Left kidney (tissue), 2 donors: ENCODE measurements around the gene CLCN6. TPM values are rescaled to one million over a fixed set of nuclear protein-coding genes. Genes with fewer than 3 reads are reported as not detected.

Experiments
- DNase-seq: peaks from one replicate; pipeline ENCODE4 v3.0.0-alpha.2; 2013
- polyA plus RNA-seq: library from polyadenylated mRNA; unstranded; fragments of 120-200 nt; gene quantifications from one replicate; pipeline ENCODE4 v1.2.1, GENCODE V29; 2013; ENCODE audit not compliant: insufficient read length

CLCN6 gene
- polyA plus RNA-seq, 1 donor: 26.6 TPM

DNA sequence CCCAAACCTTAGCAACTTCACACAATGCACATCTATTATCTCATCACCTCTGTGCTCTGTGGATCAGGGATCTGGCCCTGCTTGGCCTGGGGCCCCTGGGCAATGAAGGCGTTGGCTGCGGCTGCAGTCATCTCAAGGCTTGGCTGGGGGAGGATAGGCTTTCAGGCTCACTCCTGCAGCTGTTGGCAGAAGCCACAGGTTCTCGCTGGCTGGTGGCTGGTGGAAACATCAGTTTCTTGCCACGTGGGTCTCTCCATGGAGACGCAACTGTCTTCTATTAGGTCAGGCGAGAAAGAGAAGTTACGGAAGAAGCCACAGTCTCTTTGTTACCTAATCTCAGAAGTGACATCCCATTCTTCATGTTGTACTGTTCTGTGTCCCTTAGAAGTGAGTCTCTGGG lies 45.2 kb downstream of the CLCN6 start:
- DNase-seq: no peak

DNA sequence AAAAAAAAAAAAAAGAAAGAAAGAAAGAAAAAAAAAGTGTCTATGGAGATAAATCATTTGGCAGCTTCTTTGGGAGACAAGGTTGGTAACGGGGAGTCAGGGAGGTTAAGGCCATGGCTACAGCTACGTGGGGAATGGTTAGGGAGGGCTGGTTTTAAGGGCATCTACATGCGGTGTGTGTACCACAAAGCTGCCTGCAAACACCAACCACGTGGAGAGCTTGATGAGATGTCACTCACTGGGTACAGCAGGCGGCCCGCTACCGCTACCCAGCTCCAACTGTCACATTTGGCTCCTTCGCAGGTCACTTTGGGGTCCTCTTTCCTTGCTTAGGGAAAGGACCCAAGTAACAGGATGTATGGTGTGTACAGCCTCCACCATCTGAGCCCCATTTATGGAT lies 48.5 kb downstream of the CLCN6 start:
- DNase-seq: no peak

DNA sequence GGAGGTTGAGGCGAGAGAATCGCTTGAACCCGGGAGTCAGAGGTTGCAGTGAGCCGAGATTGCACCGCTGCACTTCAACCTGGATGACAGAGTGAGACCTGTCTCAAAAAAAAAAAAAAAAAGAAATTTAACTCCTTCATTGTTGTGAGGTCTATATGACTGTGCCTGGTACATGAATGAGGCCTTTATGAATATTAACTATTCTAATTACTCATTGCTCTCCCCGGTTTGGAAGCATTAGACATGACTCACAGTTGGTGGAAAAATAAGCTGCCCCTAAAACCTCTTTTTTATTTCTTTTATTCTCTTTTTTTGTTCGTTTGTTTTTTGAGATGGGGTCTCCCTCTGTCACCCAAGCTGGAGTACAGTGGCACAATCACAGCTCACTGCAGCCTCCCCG lies 49.4 kb downstream of the CLCN6 start:
- DNase-seq: no peak

DNA sequence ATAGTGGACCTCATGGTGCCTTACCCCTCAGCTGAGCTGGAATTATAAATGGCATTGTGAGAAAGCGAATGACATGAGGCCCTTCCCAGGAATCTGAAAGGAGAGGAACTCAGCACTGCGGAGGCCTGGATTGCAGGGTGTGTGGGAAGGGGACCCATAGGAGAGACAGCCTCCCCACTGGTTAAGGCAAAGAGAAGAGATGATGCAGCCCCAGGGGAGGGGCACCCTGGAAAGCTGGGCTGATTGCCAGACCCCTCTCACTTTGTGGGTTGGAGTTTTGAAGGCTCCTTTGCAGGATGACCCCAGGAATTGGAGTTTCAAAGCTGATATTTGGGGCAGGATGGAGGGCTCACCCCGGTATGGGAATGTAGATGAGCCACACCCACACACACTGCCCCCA lies 50.7 kb downstream of the CLCN6 start:
- no peak for DNase-seq

DNA sequence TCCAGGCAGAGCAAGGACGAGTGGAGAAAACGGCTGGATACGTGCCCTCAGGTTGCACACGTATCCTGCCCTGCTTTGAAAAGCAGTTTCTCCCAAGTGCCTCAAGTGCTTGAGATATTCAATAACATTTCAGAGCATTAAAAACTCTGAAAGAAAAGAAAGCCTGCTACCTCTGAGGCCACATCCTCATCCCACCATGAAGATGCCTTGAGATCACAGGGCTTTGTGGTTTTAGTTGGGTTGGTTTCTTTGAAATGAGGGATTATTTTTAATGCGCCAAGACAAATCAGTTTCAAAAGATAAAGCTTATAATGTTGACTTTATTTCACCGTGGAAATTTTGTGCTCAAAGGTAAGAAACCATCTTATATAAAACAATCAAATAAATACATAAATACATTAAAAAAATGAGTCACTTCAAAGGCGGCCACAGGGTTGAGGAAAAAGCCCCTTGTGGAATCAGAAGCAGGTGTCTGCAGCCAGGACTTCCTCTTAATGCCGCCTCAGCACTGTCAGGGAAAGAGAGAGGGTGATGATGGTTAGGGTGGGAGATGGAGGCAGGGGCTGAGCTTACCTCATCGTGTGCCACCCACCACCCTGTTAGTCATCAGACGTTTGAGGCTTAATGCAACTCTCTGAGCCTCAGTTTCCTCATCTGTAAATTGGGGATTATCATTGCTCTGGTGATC lies 51.3 kb downstream of the CLCN6 start:
- DNase-seq: no peak

DNA sequence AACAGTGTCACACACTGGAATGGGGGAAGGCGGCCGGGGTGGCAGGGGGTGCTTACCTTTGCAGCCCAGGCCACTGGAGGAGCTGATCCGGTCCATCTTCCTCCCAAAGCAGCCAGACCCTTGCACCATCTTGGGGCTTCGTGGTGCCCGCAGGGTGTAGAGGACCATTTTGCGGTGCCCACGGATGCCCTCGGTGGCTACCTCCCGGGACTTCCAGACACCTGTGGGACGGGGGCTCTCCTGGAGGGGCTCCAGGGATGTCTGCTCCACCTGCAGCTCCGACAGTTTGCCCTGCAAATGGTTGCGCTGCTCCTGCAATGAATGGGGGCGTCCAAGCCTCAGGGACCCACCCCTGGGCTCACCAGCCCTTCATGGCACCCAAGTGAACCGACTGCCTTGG lies 52.2 kb downstream of the CLCN6 start:
- DNase-seq: no peak

DNA sequence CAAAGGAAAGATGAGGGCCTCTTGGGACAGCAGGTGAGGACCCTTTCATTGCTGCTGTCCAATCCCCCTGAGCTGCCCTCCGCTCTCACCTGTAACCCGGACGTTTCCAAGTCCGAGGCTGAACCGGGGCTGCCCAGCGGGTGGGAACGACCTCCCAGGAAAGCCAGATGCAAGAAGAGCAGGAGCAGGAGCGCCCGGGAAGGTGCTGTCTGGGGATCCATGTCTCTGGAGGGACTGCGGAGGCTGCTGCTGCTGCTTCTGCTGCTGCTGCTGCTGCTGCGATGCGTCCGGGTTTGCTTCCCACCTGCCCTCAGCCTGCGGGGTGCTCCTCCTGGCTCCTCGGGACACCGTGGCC lies 52.6 kb downstream of the CLCN6 start, which contains the start of gene NPPB:
Gene NPPB, minus strand, starts transcription at position 333 of the 355 bp plus-strand sequence. Its CDS starts 112 bp downstream, at position 221.
- DNase-seq: no peak

DNA sequence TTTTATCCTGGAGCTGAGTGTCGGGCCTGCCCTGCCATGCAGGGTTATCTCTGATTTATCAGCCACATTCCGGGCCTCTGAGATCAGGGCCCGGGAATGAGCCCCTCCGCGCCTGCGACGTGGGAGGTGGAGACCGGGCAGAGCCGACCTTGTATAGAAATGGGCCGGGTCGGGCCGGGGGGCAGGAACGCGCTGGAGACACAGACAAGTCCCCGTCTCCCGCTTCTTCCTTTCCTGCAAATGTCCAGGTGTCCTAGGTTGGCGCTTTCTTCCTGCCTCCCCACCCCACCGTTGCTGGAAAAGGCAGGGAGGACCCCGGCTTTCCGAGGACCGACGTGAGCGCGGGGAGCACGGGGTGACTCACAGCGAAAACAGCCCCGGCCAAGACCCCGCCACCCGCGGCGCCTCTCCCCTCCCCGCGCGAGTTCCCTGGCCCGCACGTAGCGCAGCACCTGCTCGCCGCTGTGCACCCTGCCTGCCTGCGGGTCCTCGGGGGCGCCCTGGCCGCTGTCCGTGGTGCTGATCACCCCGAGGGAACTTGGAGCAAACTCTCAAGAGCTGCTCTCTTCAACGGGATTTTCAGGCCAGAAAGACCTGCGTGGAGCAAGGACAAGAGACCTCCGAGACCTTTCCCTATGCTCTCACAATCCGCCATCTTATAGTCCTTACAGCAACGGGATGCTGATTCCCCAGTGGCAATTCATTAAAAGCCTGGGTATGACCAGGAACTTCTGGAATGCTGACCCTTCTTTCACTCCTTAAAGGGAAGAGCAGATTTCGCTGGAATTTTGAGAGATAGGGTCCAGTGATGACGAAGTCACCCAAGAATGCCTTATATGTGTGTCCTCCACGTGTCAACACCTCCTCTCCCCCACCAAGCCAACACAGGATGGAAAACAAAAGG lies 53.2 kb downstream of the CLCN6 start:
- DNase-seq: peak; percentile 69

DNA sequence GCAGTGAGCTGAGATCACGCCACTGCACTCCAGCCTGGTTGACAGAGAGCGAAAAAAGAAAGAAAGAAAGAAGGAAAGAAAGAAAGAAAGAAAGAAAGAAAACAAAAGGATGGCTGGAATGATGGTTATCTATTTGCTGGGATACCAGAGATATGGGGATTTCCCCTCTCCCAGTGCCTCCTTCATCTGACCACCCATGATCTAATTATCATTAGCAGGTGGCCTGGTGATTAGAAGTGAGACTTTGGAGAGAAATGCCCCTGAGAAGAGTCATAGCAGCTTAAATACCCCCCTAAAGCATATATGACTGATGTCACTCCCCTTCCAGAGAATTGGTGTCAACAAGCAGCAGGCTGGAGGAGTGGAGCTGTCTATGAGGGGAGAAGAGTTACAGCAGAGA lies 54.1 kb downstream of the CLCN6 start:
- no peak for DNase-seq

DNA sequence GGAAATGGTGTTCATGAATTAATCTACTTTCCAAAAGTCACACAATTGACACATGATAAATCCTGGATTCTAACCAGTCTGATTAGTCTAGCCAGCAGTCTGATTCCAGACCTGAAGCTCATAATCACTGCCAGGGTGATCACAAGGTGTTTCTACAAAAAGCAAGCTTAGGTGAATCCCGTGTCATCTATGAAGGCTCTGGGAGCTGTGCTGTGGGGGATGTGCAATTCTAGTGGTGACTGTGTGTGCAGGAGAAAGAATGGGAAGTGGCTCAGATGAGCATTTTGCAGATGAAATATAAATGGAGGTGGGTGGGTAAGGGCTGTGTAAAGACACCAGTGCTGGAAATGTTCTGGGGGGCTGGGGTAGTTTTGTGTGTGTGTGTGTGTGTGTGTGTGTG lies 54.6 kb downstream of the CLCN6 start:
- no peak for DNase-seq

DNA sequence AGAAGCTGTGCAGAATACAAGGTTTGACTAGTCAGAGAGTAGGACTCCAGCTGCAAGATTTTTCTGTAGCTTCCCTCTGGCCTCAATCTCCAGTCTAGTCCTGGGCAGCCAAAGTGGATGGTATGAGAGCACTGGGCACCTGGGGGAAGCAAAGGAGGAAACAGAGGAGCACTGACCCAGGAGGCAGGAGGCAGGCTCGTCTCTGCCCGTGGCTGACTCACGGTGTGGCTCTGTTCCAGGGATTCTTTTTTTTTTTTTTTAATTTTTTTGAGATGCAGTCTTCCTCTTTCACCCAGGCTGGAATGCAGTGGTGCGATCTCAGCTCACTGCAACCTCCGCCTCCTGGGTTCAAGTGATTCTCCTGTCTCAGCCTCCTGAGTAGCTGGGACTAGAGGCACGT lies 56.9 kb downstream of the CLCN6 start:
- no peak for DNase-seq

DNA sequence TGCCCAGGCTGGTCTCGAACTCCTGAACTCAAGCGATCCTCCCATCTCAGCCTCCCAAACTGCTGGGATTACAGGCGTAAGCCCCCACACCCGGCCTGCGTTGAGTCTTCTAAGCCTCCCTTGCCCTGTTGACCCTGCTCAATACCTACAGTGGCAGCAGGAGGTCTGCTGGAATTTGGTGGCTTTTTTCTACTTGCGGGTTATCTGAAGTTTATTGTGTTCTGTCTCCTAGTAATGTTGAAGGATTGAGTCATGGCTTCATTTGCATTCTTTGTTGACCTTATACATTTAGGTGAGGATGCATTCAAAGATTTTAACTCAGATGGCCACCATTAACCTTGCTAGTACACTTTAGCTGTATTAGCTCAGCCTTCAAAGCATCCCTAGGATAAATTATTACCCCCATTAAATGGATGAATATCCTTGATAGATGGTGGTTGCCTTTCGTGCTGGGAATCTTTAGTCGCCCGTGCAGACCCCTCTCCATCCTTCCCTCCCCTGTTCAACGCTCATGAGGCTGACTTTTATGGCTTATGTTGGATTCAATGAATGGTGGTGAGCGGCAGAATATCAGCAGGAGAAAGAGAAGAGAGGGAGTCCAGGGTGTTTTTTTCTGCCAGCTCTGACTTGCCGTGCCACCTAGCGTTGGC lies 62.5 kb downstream of the CLCN6 start:
- DNase-seq: no peak

DNA sequence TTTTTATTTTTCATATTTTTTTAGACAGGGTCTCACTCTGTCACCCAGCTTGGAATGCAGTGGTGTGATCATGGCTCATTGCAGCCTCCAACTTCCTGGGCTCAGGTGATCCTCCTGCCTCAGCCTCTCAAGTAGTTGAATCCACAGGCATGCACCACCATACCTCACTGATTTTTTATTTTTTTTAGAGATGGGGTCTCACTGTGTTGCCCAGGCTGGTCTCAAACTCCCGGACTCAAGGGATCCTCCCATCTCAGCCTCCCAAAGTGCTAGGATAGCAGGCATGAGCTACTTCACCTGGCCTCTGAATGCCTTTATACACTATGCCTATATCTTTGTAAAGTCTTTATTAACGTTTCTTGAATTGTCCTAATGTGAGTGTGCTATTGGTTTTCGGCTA lies 63.1 kb downstream of the CLCN6 start:
- DNase-seq: no peak

DNA sequence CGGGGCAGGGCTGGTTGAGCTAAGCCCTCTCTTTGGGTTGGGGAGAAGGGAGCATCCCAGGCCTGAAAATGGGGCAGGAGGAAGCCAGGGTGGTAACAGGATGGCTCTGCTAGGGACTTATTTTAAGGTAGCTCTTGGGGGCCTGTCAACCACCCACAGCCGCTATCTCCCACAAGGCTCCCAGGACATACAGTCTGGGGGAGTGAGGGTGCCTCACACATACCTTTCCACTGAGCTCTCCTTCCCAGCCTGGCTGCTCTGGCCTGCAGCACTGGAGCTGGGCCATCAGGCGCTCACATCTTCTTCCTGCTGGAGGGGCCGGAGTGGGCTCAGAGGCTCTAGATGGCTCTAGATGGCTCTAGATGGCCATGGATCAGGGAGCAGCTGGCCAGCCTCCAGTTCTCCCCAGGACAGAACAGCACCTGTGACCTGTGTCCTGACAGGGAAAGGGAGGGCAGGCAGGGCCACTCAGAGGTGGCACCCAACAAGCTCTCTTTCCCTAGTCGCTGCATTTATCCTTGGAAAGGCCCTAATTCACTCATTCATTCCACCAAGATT lies 63.7 kb downstream of the CLCN6 start:
- no peak for DNase-seq

DNA sequence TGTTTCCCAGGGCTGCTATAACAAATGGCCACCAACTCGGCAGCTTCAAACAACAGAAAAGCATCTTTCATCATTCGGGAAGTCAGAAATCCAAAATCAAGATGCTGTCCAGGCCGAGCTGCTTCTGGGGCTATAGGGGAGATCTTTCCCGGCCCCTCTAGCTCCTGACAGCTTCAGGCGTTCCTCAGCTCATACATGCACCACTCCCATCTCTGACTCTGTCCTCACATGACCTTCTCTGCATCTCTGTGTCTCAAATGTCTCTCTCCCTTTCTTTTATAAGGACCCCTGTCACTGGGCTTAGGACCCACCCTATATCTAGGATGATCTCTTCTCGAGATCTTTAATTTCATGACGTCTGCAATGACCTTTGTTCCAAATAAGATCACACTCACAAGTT lies 66.6 kb downstream of the CLCN6 start:
- DNase-seq: no peak

DNA sequence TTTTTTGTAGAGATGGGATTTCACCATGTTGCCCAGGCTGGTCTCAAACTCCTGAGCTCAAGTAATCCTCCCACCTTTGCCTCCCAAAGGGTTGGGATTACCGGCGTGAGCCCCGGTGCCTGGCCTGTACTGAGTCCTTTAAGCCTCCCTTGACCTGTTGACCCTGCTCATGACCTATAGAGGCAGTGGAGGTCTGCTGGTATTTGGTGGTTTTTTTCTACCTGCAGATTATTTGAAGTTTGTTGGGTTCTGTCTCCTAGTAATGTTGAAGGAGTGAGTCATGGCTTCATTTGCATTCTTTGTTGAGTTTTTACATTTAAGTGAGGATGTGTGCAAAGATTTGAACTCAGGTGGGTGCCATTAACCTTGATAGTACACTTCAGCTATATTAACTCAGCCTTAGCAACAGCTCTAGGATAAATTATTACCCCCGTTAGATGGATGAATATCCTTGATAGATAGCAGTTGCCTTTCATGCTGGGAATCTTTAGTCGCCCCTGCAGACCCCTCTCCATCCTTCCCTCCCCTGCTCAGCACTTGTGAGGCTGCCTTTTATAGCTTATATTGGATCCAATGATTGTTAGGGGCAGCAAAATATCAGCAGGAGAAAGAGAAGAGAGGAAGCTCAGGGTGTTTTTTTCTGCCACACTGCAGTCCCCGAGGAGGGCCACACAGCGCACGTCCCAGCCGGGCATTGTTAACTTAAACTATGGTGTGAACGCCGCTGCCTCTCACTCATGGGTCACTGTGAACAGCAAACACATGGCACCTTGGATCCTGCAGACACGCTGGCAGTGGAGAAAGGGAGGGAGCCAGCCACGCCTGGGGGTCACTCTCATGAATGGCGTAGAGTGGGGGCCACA lies 67.6 kb downstream of the CLCN6 start:
- no peak for DNase-seq

DNA sequence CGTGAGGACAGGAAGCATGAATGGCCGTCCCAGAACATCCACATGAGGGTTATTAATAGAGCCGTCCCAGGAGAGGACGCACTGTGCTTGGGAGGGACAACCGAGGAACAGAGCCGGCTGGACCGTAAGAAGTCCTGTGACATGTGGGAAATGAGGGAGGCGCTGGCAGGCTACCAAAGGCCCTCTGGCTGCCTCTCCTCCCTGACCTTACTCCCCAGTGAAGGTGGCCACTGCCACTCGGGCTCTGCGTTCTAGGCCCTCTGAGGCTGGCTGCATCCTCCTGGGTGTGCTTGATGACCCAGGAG lies 68.2 kb downstream of the CLCN6 start:
- no peak for DNase-seq

DNA sequence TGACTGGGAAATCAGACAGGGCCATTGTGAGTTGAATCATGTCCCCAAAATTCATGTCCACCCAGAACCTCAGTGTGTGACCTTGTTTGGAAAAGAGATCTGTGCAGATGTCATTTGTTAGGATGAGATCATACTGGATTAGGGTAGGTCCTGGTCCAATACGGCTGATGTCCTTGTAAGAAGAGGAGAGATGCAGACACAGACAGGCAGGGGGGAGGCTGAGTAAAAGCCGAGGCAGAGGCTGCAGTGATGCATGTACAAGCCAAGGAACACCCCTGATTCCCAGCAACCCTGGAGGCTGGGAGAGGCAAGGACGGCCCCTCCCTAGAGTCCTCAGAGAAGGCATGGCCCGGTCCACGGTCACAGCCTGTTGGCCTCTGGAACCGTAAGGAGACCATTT lies 68.6 kb downstream of the CLCN6 start:
- DNase-seq: no peak

DNA sequence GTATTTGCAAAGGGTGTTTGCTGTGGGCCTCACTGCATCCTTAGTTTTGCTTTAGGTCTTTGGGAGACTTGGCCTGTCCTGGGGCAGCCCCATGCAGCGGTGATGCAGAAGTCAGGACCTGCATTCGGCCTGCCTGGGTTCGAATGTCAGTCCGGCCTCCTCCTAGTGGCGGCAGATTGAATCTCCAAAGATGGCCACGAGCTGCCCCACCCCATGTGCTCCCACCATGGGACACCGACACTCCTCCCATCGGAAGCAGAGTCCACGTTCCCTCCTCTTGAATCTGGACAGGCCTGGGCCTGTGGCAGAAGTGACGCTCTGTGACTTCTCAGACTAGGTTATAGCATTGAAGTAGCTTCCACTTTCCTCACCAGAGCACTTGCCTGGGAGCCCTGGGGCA lies 69.1 kb downstream of the CLCN6 start:
- DNase-seq: no peak

DNA sequence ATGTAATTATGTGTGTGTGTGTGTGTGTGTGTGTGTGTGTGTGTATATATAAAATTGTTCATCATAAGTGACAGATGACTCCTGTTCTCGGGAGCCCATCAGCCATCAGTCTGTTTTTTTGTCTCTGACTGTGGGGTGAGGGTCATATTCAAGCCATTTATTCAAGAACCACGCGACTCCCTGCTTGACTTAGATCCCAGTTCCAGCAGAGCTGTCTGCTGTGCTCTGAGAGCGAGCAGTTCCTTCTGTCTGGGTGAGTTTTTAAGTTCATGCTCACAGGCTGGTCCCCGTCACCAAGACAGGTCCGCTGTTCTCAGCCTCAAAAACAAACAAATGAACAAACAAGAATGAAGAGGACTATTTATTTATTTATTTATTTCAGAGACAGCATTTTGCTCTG lies 71.1 kb downstream of the CLCN6 start:
- peak; percentile 54 for DNase-seq

DNA sequence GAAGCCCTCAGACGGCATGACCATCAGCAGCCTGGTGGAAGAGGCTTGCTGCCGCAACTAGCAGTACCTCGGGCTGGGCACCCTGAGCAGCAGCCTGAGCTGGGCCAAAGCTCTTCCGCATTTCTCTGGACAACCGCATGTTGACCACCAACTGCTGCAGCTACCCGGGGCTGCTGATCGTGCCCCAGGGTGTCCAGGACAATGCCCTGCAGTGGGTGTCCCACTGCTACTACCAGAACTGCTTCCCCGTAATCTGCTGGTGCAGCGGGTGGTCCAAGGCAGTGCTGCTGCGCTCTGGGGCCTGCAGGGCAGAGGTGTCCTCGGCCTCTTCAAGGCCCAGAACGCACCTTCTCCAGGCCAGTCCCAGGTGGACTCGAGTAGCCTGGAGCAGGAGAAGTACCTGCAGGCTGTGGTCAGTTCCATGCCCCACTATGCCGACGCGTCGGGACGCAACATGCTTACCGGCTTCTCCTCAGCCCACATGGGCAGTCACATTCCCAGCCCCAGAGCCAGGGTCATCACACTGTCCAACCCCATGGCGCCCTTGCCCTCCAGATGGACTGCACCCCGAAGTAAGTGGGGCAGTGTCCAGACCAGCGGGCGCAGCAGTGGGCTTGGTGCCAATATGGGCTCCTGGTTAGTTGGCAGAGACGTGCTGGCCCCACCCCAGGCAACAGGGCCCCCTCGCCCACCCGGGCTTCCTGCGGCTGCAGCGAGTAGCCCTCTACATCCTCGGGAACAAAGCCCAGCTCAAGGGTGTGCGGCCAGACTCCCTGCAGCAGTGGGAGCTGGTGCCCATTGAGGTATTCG lies 72.3 kb downstream of the CLCN6 start:
- no peak for DNase-seq
